Tibial nerve (tissue), 3 donors: ENCODE results near the gene USF3.

ENCODE experiments used
- CTCF ChIP-seq, 5 experiments: fragments of 200-600 bp in 3 of 5; fragments of 450-650 bp in 2 of 5; sonication (generic) in 3 of 5; IDR thresholded peaks; one replicate each; pipeline ENCODE4 v1.5.1; 2016 to 2019; ENCODE audit warnings: antibody characterized with exemption in 5 of 5, mild to moderate bottlenecking in 3 of 5, moderate library complexity in 2 of 5
- POLR2A ChIP-seq, 2 donors: fragments of 450-650 bp; IDR thresholded peaks; one replicate each; pipeline ENCODE4 v1.6.1; 2017; ENCODE audit warnings: antibody characterized with exemption in 2 of 2, mild to moderate bottlenecking in 2 of 2, moderate library complexity in 2 of 2

- TF ChIP-seq CTCF (IDR thresholded peaks at IDR 0.05) (no peak), POLR2A (IDR thresholded peaks at IDR 0.05) (no peak)
Observed at GRCh38 chr3:113698213-113698742, 1.8 kb upstream of the USF3 start.
